ENCODE results near the gene ANKIB1.

The ANKIB1 gene

GRCh38 chr7:92266415-92267241, 20.9 kb downstream of the ANKIB1 start:
- no peak for DNase-seq

GRCh38 chr7:92268921-92269320, 23.1 kb downstream of the ANKIB1 start:
- DNase-seq = no peak

GRCh38 chr7:92275327-92275726, 29.6 kb downstream of the ANKIB1 start:
- DNase-seq = no peak

- DNase-seq = no peak
Measured at GRCh38 chr7:92276460-92276864, 30.7 kb downstream of the ANKIB1 start.

- DNase-seq = no peak
Measured at GRCh38 chr7:92279396-92280031, 33.7 kb downstream of the ANKIB1 start.

GRCh38 chr7:92281031-92281430, 35.3 kb downstream of the ANKIB1 start:
- DNase-seq = no peak

GRCh38 chr7:92282221-92282814, 36.5 kb downstream of the ANKIB1 start:
- DNase-seq = no peak

GRCh38 chr7:92282930-92283329, 37.2 kb downstream of the ANKIB1 start:
- DNase-seq = no peak

- DNase-seq = no peak
Measured at GRCh38 chr7:92289321-92289720, 43.5 kb downstream of the ANKIB1 start.

GRCh38 chr7:92292981-92293380, 47.2 kb downstream of the ANKIB1 start:
- DNase-seq = no peak

- DNase-seq = no peak
Measured at GRCh38 chr7:92293896-92294590, 48.3 kb downstream of the ANKIB1 start.

- no peak for DNase-seq
Measured at GRCh38 chr7:92295391-92295790, 49.6 kb downstream of the ANKIB1 start.

- DNase-seq = no peak
Measured at GRCh38 chr7:92296235-92296634, 50.5 kb downstream of the ANKIB1 start.

GRCh38 chr7:92296880-92297445, 51.2 kb downstream of the ANKIB1 start:
- DNase-seq = no peak

GRCh38 chr7:92297736-92298135, 52.0 kb downstream of the ANKIB1 start:
- DNase-seq = no peak

- no peak for DNase-seq
Measured at GRCh38 chr7:92303761-92304160, 58.0 kb downstream of the ANKIB1 start.

- DNase-seq = no peak
Measured at GRCh38 chr7:92304406-92304893, 58.7 kb downstream of the ANKIB1 start.

GRCh38 chr7:92306153-92306552, 60.4 kb downstream of the ANKIB1 start:
- DNase-seq = no peak

GRCh38 chr7:92313055-92313454, 67.3 kb downstream of the ANKIB1 start:
- DNase-seq = no peak

- no peak for DNase-seq
Measured at GRCh38 chr7:92319243-92319642, 73.5 kb downstream of the ANKIB1 start.

- DNase-seq = no peak
Measured at GRCh38 chr7:92325173-92325572, 79.4 kb downstream of the ANKIB1 start.

- no peak for DNase-seq
Measured at GRCh38 chr7:92325858-92326257, 80.1 kb downstream of the ANKIB1 start.

Measured in Kasumi-1 (cell line).